GM04504 (cell line): Measurements from ENCODE around the gene TOLLIP.

ENCODE experiments used
- DNase-seq: peaks from one replicate; pipeline ENCODE4 v3.0.0-alpha.2; 2012; ENCODE audit warnings: low read depth

Gene TOLLIP

GRCh38 chr11:1298695-1299492, 10.5 kb downstream of the TOLLIP start:
- peak; percentile 63 for DNase-seq

- no peak for DNase-seq
Measured at GRCh38 chr11:1297576-1298473, 11.6 kb downstream of the TOLLIP start.

GRCh38 chr11:1297011-1297575, 12.3 kb downstream of the TOLLIP start:
- no peak for DNase-seq

- no peak for DNase-seq
Measured at GRCh38 chr11:1296287-1296686, 13.1 kb downstream of the TOLLIP start.

- no peak for DNase-seq
Measured at GRCh38 chr11:1295591-1295990, 13.8 kb downstream of the TOLLIP start.

- DNase-seq, result no peak
Measured at GRCh38 chr11:1295086-1295485, 14.3 kb downstream of the TOLLIP start.

- no peak for DNase-seq
Measured at GRCh38 chr11:1293619-1294015, 15.8 kb downstream of the TOLLIP start.

GRCh38 chr11:1292644-1293618, 16.5 kb downstream of the TOLLIP start:
- DNase-seq, result no peak

GRCh38 chr11:1292018-1292643, 17.3 kb downstream of the TOLLIP start:
- no peak for DNase-seq

- DNase-seq, result no peak
Measured at GRCh38 chr11:1291295-1292017, 18.0 kb downstream of the TOLLIP start.

GRCh38 chr11:1290052-1291040, 19.1 kb downstream of the TOLLIP start:
- DNase-seq, result no peak

GRCh38 chr11:1289211-1289935, 20.1 kb downstream of the TOLLIP start:
- no peak for DNase-seq

- DNase-seq, result no peak
Measured at GRCh38 chr11:1288426-1289151, 20.8 kb downstream of the TOLLIP start.

GRCh38 chr11:1287928-1288327, 21.5 kb downstream of the TOLLIP start:
- DNase-seq, result no peak

- no peak for DNase-seq
Measured at GRCh38 chr11:1285876-1286275, 23.6 kb downstream of the TOLLIP start.

GRCh38 chr11:1285316-1285744, 24.1 kb downstream of the TOLLIP start:
- DNase-seq, result no peak

GRCh38 chr11:1283906-1284305, 25.5 kb downstream of the TOLLIP start:
- DNase-seq, result no peak

- no peak for DNase-seq
Measured at GRCh38 chr11:1283091-1283511, 26.3 kb downstream of the TOLLIP start.
